Stimulated activated CD4-positive, alpha-beta T cell treated with anti-CD3 and anti-CD28 coated beads, Interleukin-4, amount 100 ng/mL, for 24 hours (primary cell): Measurements from ENCODE around the gene LUC7L2.
"Not testable (repeated sequence)": the region's sequence is repeated elsewhere in the genome, so short reads cannot be mapped to it uniquely, and the experiment has no call there.

ENCODE experiments used
- DNase-seq: peaks from one replicate; pipeline ENCODE4 v3.0.0-alpha.2; 2020

The LUC7L2 gene

DNA sequence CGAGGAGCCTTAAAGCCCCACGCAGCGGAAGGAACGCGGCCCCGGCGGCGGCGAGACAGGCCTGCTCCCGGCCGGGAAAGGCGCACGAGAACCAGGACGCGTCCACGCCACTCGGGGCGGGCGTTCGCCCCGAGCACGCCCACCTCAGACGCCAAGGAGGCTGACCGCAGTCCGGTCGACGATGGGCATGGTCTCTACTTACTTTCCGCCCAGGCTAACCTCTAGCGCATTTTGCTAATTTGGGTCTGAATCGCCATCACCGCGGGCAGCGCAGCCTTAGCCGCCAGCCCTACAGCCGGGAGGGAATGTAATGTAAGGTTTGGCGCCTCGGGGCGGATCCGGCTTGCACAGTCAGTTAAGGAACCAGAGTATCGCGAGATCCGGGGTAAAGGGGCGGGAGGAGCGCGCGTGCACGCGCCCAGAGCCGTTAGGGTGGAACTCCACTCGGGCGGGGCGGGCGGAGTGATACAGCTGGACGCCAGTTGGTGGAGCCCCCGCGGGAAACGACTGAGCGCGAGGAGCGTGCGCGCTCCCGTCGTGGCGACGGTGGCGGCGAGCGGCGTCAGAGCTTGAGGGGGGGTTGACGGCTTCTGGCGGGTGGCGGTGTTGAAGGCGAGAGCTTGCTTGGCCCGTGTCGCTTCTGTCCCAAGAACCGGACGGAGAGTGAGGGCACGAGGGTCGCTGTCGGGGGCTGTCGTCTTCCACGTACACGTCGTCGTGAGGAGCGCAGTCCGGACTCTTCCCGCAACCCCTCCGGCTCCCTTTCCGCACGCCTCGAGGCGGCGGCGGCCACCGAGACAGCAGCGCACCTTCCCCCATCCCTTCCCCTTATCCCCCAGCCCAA is at the start of gene LUC7L2:
LUC7L2 (plus strand) TSS at position 529 of the 844 bp plus-strand sequence. CDS start 368 bp downstream, outside the sequence.
- DNase-seq, result peak; percentile 100

- no peak for DNase-seq
Measured at GRCh38 chr7:139317939-139318505, 41.7 kb upstream of the LUC7L2 start.

DNA sequence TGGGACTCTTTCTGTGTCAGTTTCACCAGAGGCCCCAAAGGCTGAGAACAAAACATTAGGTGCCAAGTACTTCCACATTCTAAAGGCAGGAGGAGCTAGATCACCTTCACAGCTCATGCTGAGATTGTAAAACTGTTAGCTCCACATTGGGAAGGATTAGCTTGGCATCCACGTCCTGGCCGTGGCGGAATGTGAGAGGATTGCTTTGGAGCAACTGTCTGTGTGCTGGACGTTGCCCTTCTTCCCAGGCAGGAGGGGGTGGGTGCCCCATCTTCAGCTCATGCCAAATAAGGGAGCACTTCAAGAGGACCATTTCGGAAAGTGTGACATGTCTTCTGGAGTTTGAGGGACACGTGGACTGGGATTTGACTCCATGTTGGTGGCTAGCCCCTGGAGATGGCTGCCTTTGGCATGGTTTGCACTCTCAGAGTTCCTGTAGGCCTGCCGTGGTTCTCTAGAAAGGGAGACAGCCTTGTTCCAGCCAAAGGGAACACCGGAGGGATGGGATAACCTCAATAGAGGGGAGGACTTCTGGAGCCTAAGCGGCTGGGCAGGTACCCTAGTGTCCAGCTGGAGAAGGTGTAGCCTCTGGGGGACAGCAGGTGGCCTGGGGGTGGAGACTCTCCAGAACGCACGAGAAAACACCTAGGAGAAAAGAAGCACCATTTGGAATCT is 38.5 kb upstream of the LUC7L2 start:
- no peak for DNase-seq

- DNase-seq, result not testable (repeated sequence)
Measured at GRCh38 chr7:139324709-139325108, 35.0 kb upstream of the LUC7L2 start.

DNA sequence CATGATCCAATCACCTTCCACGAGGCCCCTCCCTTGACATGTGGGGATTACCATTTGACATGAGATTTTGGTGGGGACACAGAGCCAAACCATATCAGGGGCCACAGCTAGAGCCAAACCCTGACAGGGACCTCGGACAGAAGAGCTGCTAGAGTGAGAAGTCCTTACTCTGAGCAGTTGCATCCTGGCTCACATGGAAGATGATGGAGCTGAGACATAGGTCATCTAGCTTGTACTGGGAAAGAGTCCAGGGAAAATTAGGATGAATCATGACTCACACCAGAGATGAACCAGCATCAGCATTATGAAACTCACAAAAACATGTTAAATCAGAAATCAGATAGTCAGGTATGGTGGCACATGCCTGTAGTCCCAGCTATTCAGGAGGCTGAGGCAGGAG is 31.3 kb upstream of the LUC7L2 start:
- DNase-seq, result no peak

DNA sequence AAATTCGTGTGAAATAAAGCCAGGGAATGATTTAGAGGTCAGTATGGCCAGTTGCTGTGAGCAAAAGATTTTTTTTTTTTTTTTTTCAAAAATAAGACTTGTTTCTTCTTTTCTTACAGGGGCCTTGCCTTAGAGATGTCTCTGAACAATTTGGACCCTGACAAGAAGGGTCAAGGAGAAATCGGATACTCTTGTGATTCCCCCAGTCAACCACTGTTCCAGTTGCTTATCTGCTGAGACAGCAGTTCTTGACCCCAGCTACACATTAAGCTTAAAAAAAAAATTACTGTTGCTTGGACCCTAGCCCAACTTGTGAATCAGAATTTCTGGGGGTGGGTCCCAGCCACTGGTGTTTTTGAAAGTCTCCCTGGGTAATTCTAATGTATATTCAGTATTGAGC is 30.6 kb upstream of the LUC7L2 start:
- no peak for DNase-seq

DNA sequence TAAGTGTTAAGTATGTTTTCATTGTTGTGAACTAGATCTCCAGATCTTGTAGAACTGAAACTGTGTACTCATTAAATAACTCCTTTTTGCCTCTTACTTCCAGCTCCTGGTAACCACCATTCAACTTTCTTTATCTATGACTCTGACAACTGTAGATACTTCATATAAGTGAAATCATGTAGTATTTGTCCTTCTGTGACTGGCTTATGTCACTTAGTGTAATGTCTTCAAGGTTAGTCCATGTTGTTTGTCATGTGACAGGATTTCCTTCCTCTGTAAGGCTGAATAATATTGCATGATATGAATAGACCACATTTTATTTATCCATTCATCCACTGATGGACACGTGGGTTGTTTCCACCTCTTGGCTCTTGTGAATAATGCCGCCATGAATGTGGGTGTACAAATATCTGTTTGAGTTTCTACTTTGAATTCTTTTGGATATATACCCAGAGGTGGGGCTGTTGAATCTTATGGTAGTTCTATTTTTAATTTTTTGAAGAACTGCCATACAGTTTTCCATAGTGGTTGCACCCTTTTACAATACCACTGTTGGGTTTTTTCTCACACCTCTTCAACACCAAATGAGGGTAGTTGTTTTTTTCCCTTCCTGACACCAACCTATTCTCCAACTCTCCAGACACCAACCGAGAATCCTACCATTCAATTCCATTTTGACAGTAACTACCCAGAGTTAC is 29.2 kb upstream of the LUC7L2 start:
- DNase-seq, result no peak

- DNase-seq, result no peak
Measured at GRCh38 chr7:139332697-139333359, 26.9 kb upstream of the LUC7L2 start.

DNA sequence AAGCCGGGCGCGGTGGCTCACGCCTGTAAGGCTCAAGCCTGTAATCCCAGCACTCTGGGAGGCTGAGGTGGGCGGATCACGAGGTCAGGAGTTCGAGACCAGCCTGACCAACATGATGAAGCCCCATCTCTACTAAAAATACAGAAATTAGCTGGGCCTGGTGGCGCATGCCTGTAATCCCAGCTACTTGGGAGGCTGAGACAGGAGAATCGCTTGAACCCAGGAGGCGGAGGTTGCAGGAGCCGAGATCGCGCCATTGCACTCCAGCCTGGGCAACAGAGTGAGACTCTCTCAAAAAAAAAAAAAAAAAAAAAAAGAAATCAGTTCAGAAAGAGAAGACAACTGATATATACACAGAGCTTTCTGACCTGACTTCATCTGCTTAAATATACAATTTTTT is 26.3 kb upstream of the LUC7L2 start:
- not testable (repeated sequence) for DNase-seq

DNA sequence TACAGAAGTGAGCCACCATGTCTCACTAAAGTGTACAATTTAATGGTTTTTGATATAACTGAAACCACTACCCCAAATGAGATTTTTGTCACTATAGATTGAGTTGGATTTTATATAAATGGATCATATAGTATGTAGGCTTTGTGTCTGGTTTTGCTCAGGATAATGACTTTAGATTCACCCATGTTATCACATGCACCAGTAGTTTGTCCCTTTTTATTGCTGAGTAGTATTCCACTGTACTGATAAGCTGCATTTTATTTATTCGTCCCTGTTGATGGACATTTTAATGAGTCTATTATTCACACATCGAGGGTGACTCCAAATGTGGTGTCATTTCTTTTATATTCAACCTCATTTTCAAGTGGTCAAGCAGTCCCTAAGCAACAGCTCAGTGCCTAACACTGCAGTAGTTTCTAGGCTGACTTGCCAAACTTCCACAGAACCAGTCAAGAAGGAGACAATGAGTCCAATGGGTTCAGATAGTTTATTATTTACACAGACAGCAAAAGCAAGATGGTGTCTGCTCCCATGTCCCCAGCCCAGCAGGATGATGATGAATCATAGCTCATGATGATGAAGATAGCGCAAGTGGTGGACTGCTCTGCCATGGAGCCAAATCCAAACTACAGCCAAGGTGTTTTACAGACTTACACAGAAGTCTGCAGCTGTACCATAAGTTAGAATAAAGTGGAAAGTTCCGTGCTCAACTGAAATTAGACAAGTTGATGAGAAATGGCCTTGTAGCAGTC is 25.1 kb upstream of the LUC7L2 start:
- DNase-seq, result no peak

GRCh38 chr7:139339025-139339424 is 20.7 kb upstream of the LUC7L2 start:
- no peak for DNase-seq

DNA sequence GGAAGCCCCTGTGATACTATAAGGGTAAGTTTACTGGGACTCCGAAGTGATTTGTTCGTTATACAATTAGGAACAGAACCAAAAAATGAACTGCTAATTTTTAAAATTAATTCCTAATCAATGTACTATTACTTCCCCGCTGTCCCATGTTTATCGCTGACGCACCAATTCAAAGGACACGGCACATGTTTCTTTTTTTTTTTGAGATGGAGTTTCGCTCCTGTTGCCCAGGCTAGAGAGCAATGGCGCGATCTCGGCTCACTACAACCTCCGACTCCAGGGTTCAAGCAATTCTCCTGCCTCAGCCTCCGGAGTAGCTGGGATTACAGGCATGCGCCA is 20.0 kb upstream of the LUC7L2 start:
- DNase-seq, result no peak

DNA sequence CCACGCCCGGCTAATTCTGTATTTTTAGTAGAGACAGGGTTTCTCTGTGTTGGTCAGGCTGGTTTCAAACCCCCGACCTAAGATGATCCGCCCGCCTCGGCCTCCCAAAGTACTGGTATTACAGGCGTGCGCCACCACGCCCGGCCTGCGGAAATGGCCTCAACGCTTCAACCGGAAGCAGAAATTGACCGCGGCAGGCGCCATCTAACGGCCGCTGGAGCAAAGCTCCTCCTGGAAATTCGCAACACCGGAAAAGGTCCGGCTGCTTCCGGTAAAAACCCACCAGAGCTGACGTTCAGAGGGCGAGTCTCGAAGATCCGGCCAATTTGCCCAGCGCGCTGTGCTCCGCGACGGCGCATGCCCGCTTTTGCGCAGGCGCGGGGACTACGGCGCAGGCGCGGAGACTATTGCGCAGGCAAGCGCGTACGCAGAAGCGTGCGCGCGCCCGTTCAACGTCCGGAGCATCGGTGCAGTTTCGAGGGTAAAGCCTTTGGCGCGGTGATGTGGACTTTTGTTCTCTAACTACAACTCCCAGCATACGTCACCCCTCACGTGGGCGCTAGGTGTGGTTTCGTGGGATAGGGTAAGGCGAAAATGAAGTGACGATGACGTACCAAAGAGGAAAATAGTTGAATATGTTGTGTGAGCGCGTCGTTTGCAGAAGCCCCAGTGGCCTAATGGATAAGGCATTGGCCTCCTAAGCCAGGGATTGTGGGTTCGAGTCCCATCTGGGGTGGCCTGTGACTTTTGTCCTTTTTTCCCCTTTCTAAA is 19.5 kb upstream of the LUC7L2 start:
- DNase-seq, result peak; percentile 99

DNA sequence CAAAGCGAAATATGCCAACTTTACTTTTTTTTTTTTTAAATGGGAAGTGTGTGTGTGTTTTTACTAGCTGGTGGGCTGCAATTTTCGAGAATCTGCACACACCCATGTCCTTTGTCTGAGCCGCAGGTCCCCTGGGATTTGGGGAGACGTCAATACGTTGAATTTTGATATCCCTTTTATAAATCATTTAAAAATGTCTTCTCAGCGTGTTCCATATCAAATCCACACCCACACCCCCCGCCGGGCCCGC is 19.0 kb upstream of the LUC7L2 start:
- DNase-seq, result no peak

- peak; percentile 90 for DNase-seq
Measured at GRCh38 chr7:139341058-139341775, 18.5 kb upstream of the LUC7L2 start, which contains the start of gene FMC1. Gene FMC1, plus strand, starts transcription at chr7:139341337. Its CDS starts 48 bp downstream, at chr7:139341385.

- no peak for DNase-seq
Measured at GRCh38 chr7:139341776-139342226, 17.9 kb upstream of the LUC7L2 start.

DNA sequence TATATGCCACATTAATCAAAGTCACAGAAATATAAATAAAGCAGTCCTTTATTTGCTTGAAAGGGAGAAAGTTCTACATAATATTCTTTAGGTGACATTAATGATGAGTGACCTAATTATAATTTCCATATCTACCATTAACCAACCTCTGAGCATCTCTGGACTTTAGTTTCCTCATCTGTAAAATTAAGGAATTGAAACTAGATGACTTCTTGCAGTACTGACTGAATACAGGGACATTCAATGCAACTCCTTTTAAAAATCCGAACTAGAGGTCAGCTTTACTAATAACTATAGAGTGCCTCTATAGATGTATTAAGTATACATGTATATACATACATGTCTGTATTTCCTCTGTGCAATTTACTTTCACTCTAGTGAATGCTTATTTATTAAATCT is 14.7 kb upstream of the LUC7L2 start:
- no peak for DNase-seq

GRCh38 chr7:139351027-139351426 is 8.7 kb upstream of the LUC7L2 start:
- DNase-seq, result no peak

GRCh38 chr7:139354729-139355128 is 5.0 kb upstream of the LUC7L2 start:
- no peak for DNase-seq

DNA sequence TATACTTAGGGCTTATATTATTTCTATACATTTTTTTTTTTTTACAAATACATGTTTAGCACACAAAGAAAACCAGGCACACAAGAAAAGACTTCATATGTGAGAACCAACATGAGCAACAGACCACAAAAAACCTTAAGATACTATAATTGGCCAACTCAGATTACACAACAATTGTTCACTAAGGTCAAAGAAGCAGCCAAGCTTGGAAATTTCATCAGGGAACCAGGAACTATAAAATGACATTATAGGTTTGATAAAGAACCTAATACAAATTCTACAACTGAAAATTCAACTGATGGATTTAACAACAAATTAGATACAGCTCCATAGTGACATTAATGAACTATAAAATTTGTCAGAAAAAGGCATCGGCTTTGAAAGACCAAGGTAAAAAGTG is 4.4 kb upstream of the LUC7L2 start:
- DNase-seq, result no peak
